GM19099 (cell line): ENCODE data around the gene NPPC.

Experiments
- POLR2A ChIP-seq: IDR thresholded peaks from 3 replicates; pipeline ENCODE4 v1.6.1; 2011; ENCODE audit warnings: low read depth; ENCODE audit not compliant: insufficient read length; ENCODE audit errors: extremely low read depth

Gene NPPC

GRCh38 chr2:231926180-231926741 lies at the start of gene NPPC:
Gene NPPC, minus strand, starts transcription at chr2:231926396. Its CDS starts 147 bp downstream, at chr2:231926249.
- TF ChIP-seq POLR2A, result no peak

- no peak for TF ChIP-seq POLR2A
Observed at GRCh38 chr2:231975001-231975400, 48.8 kb upstream of the NPPC start.

- TF ChIP-seq POLR2A, result no peak
Observed at GRCh38 chr2:231970461-231970860, 44.3 kb upstream of the NPPC start.

GRCh38 chr2:231968820-231969219 lies 42.6 kb upstream of the NPPC start:
- no peak for TF ChIP-seq POLR2A

- no peak for TF ChIP-seq POLR2A
Observed at GRCh38 chr2:231966886-231967285, 40.7 kb upstream of the NPPC start.

GRCh38 chr2:231965102-231965501 lies 38.9 kb upstream of the NPPC start:
- no peak for TF ChIP-seq POLR2A

- peak; percentile 72 for TF ChIP-seq POLR2A
Observed at GRCh38 chr2:231961349-231962166, 35.4 kb upstream of the NPPC start, which contains the start of gene DIS3L2. Gene DIS3L2, plus strand, starts transcription at chr2:231961713. Its CDS starts 53,215 bp downstream, at chr2:232014928.

- TF ChIP-seq POLR2A, result no peak
Observed at GRCh38 chr2:231960810-231961348, 34.7 kb upstream of the NPPC start.

GRCh38 chr2:231957913-231958763 lies 31.9 kb upstream of the NPPC start:
- no peak for TF ChIP-seq POLR2A

GRCh38 chr2:231955758-231956472 lies 29.7 kb upstream of the NPPC start:
- no peak for TF ChIP-seq POLR2A

GRCh38 chr2:231951452-231952035 lies 25.3 kb upstream of the NPPC start:
- TF ChIP-seq POLR2A, result no peak

- TF ChIP-seq POLR2A, result no peak
Observed at GRCh38 chr2:231947694-231948093, 21.5 kb upstream of the NPPC start.

- no peak for TF ChIP-seq POLR2A
Observed at GRCh38 chr2:231946241-231946814, 20.1 kb upstream of the NPPC start.

- TF ChIP-seq POLR2A, result no peak
Observed at GRCh38 chr2:231942180-231942579, 16.0 kb upstream of the NPPC start.
